Measurements from ENCODE around the gene POLR3C. TPM values are rescaled to one million over a fixed set of nuclear protein-coding genes. Genes with fewer than 3 reads are reported as not detected.
"Not testable (repeated sequence)": the region's sequence is repeated elsewhere in the genome, so short reads cannot be mapped to it uniquely, and the experiment has no call there.

POLR3C gene
- total RNA-seq, 6 donors from 2014 or later: 15.9 to 40.9 (median 26.7) TPM

DNA sequence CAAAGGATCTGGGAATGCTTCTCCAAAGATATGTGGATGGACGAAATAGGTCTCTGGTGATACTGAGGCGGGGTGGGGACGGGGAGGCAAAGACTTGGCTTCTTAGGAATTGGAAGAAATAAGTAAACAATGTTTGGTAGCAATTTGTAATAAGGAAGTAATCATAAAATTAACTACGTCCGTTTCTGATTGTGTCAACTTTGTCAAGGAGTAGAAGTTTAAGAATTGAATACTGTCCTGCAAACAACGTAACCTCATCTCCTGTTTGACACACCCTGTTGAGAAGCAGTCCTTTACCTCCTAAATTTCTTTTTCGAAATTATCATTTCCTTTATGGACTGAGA is 471 bp downstream of the POLR3C start:
- 0% methylated on average over 7 of the region's 7 CpGs for WGBS, 2 donors
- ATAC-seq (ENCODE audit: low FRiP score in 2 of 2): no peak
- H3K27ac ChIP-seq: peak overlapping the region; percentile 90 to 98 (median 96)
- peak overlapping the region; percentile 58 to 90 (median 80) for H3K4me3 ChIP-seq
- H3K27me3 ChIP-seq: no peaks in the 10 kb centered on the region
- peaks cover 8 to 14% (median 12%) of the 10 kb centered on the region in 4 donors for H3K4me1 ChIP-seq
- H3K36me3 ChIP-seq: peaks cover 19 to 39% (median 26%) of the 10 kb centered on the region in 4 donors
- H3K9me3 ChIP-seq: no peaks in the 10 kb centered on the region
- TF ChIP-seq POLR2AphosphoS5 (IDR thresholded peaks at IDR 0.05): no peak
- TF ChIP-seq POLR2A (IDR thresholded peaks at IDR 0.05): no peak
- no peak for TF ChIP-seq CTCF (IDR thresholded peaks at IDR 0.05)
- no peak for TF ChIP-seq EP300 (IDR thresholded peaks at IDR 0.05)
- no peak for DNase-seq

DNA sequence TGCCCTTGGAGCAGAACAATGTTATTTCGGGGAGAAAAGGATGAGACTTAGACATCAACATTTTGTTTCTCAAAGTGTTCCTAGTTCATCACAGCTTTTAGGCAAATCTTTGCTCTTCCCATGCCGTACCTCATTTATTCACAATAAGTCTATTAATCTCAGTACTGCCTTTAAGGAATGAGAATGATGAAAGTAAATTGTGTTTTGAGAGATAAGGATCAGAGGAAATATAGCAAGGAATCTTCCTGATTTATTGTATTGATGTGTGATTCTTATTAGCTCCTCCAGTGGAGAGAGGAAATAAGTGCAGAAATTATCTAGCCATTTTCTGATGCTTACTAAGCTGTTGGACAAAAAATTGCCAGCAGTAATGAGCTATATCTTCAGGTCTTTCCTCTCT is 2.0 kb downstream of the POLR3C start:
- Histone ChIP-seq H3K9me3 (no peaks in the 10 kb centered on the region), H3K4me3 (no peak overlapping the region), H3K27ac (no peak overlapping the region), H3K36me3 (peaks cover 24 to 55% (median 42%) of the 10 kb centered on the region in 4 donors), H3K4me1 (peaks cover 8 to 14% (median 12%) of the 10 kb centered on the region in 4 donors), H3K27me3 (no peaks in the 10 kb centered on the region)
- ATAC-seq (ENCODE audit: low FRiP score in 2 of 2): no peak
- 76 to 92% methylated on average over 2 of the region's 2 CpGs for WGBS, 2 donors
- TF ChIP-seq EP300 (IDR thresholded peaks at IDR 0.05) (no peak), CTCF (IDR thresholded peaks at IDR 0.05) (no peak), POLR2AphosphoS5 (IDR thresholded peaks at IDR 0.05) (no peak), POLR2A (IDR thresholded peaks at IDR 0.05) (no peak)
- no peak for DNase-seq

DNA sequence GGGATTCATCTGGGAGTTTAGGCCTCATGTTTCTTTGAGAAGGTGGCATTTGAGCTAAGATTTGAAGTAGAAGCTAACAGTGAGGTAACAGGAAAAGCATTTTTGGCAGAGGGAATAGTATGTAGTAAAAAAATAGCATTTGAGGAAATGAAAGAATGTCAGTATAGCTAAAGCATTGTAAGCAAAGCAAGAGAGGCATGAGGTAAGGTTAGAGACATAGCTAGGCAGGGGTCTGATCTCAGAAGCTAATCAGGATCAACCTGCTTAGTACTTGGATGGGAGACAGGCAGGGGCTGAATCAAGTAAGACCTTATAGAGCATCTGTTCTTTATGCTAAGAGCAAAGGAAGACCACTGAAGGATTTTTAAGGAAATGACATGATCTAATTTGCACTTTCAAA is 4.0 kb downstream of the POLR3C start:
- Histone ChIP-seq H3K27me3 (no peaks in the 10 kb centered on the region), H3K9me3 (no peaks in the 10 kb centered on the region), H3K4me1 (peaks cover 8 to 14% (median 12%) of the 10 kb centered on the region in 4 donors), H3K36me3 (peaks cover 24 to 74% (median 59%) of the 10 kb centered on the region in 4 donors), H3K4me3 (no peak overlapping the region), H3K27ac (no peak overlapping the region)
- ATAC-seq (ENCODE audit: low FRiP score in 2 of 2) (no peak), DNase-seq (no peak)
- TF ChIP-seq POLR2A (IDR thresholded peaks at IDR 0.05) (no peak), POLR2AphosphoS5 (IDR thresholded peaks at IDR 0.05) (no peak)

DNA sequence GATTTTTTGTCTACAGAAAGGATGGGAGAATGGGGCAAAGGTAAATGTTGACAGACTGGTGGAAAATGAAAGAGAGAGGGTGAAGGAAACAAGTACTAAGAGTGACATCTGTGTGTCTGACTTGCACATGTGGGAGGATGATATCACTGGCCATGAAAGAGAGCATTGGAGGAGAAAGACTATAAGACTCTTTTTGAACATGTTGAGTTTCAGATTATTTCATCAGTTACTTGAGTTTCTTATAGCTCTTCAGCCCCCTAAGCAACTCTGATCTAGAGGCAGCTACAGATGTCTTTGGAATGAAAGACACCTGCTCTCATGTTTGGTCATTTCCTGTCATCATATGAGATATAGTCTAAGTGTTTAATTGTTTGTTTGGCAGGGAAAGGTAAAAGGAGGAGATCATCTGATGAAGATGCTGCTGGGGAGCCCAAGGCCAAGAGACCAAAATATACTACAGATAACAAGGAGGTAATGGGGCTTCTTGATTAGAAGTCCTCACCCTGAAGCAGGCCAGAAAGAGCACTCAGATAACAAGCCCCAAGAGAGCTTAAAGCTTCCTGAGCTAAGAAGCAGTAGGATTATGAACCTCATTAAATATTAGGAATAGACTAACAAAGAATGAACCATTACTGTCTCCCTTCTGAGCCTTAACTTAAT is 4.5 kb downstream of the POLR3C start:
- Histone ChIP-seq H3K4me1 (peaks cover 8 to 14% (median 12%) of the 10 kb centered on the region in 4 donors), H3K27me3 (no peaks in the 10 kb centered on the region), H3K27ac (no peak overlapping the region), H3K9me3 (no peaks in the 10 kb centered on the region), H3K4me3 (no peak overlapping the region), H3K36me3 (peaks cover 28 to 80% (median 64%) of the 10 kb centered on the region in 4 donors)
- DNase-seq: no peak
- TF ChIP-seq POLR2AphosphoS5 (IDR thresholded peaks at IDR 0.05): no peak
- no peak for TF ChIP-seq CTCF (IDR thresholded peaks at IDR 0.05)
- TF ChIP-seq EP300 (IDR thresholded peaks at IDR 0.05): no peak
- TF ChIP-seq POLR2A (IDR thresholded peaks at IDR 0.05): no peak
- no peak for ATAC-seq (ENCODE audit: low FRiP score in 2 of 2)

DNA sequence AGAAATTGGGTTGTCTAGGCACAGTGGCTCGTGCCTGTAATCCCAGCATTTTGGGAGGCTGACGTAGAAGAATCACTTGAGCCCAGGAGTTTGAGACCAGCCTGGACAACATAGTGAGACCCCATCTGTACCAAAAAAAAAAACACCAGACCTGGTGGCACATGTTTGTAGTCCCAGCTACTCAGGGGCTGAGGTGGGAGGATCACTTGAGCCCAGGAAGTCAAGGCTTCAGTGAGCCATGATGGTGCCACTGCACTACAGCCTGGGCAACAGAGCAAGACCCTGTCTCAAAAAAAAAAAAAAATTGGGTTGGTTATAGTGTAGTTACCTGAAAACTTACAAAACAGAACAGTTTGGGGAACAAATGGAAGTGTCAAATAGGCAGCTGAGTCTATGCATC is 6.8 kb downstream of the POLR3C start:
- H3K4me1 ChIP-seq; H3K4me3 ChIP-seq; H3K27me3 ChIP-seq; DNase-seq; H3K9me3 ChIP-seq; H3K27ac ChIP-seq; ATAC-seq (ENCODE audit: low FRiP score in 2 of 2): not testable (repeated sequence)
- peaks cover 37 to 100% (median 85%) of the 10 kb centered on the region in 4 donors for H3K36me3 ChIP-seq
- 100% methylated on average over 2 of the region's 2 CpGs for WGBS, 2 donors

DNA sequence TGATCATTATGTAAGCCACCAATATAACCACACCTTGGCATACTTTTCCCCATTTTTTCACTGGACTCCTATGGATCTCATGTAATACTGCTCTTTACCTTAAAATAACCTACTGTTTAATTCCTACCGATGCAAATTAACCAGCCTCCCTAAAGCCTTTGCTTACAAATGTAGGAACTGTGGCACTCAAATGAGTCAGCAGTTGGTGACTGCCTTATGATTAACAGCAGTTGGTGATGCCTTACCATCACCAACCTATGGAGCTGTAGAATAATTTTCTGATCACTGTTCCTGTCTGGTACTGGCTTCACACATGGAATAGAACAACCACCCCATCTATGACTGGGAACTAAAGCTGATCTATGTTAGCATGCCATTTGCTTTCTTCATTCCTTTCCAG is 13.7 kb downstream of the POLR3C start:
- TF ChIP-seq POLR2AphosphoS5 (IDR thresholded peaks at IDR 0.05): no peak
- TF ChIP-seq EP300 (IDR thresholded peaks at IDR 0.05): no peak
- TF ChIP-seq CTCF (IDR thresholded peaks at IDR 0.05): no peak
- TF ChIP-seq POLR2A (IDR thresholded peaks at IDR 0.05): no peak
- no peak for DNase-seq

More for the DNA sequence above, 13.7 kb downstream of the POLR3C start:
- ATAC-seq (ENCODE audit: low FRiP score in 2 of 2): no peak
- no peak overlapping the region for H3K4me3 ChIP-seq
- no peaks in the 10 kb centered on the region for H3K27me3 ChIP-seq
- 88 to 100% methylated on average over 1 of the region's 1 CpG for WGBS, 2 donors
- H3K36me3 ChIP-seq: peaks cover 66 to 100% (median 93%) of the 10 kb centered on the region in 4 donors
- no peaks in the 10 kb centered on the region for H3K4me1 ChIP-seq
- no peak overlapping the region for H3K27ac ChIP-seq
- H3K9me3 ChIP-seq: no peaks in the 10 kb centered on the region

All from upper lobe of left lung (tissue), 6 donors.